GM23248 (cell line): Measurements from ENCODE around the gene CUX1. TPM values are rescaled to one million over a fixed set of nuclear protein-coding genes. Genes with fewer than 3 reads are reported as not detected.

Source experiments
- DNase-seq: peaks from one replicate; pipeline ENCODE4 v3.0.0-alpha.2; 2015
- H2AFZ ChIP-seq: fragments of 200-600 bp; sonication (generic); 2 replicates; pipeline ENCODE4 v1.6.1; 2016; ENCODE audit warnings: antibody characterized with exemption
- H3F3A ChIP-seq: fragments of 200-600 bp; sonication (generic); 2 replicates; pipeline ENCODE4 v1.6.1; 2016; ENCODE audit warnings: mild to moderate bottlenecking, antibody characterized with exemption, mixed run types; ENCODE audit not compliant: insufficient read depth
- H3K27ac ChIP-seq: fragments of 200-600 bp; sonication (generic); 2 replicates; pipeline ENCODE4 v1.5.1; 2016; ENCODE audit warnings: mild to moderate bottlenecking
- H3K27me3 ChIP-seq: fragments of 200-600 bp; sonication (generic); replicated peaks from 2 replicates; pipeline ENCODE4 v1.6.1; 2016; ENCODE audit warnings: mild to moderate bottlenecking; ENCODE audit not compliant: insufficient read depth
- H3K36me3 ChIP-seq: fragments of 200-600 bp; sonication (generic); 2 replicates; pipeline ENCODE4 v1.6.1; 2016; ENCODE audit warnings: low read depth, mild to moderate bottlenecking
- H3K4me1 ChIP-seq: fragments of 200-600 bp; sonication (generic); 2 replicates; pipeline ENCODE4 v1.6.1; 2016; ENCODE audit warnings: mild to moderate bottlenecking; ENCODE audit not compliant: insufficient read depth
- H3K4me2 ChIP-seq: fragments of 200-600 bp; sonication (generic); one replicate; pipeline ENCODE4 v1.6.1; 2016; ENCODE audit warnings: mild to moderate bottlenecking; ENCODE audit not compliant: unreplicated experiment
- H3K4me3 ChIP-seq: fragments of 200-600 bp; sonication (generic); 2 replicates; pipeline ENCODE4 v1.5.1; 2016; ENCODE audit warnings: mild to moderate bottlenecking
- H3K79me2 ChIP-seq: fragments of 200-600 bp; sonication (generic); 2 replicates; pipeline ENCODE4 v1.6.1; 2016; ENCODE audit warnings: mild to moderate bottlenecking; ENCODE audit not compliant: insufficient read depth
- H3K9ac ChIP-seq: fragments of 200-600 bp; sonication (generic); 2 replicates; pipeline ENCODE4 v1.6.1; 2016; ENCODE audit warnings: mild to moderate bottlenecking
- H3K9me2 ChIP-seq: fragments of 200-600 bp; sonication (generic); 2 replicates; pipeline ENCODE4 v1.6.1; 2016; ENCODE audit warnings: mixed run types, mild to moderate bottlenecking, moderate library complexity; ENCODE audit not compliant: insufficient read depth
- H3K9me3 ChIP-seq: fragments of 200-600 bp; sonication (generic); one replicate; pipeline ENCODE4 v1.6.1; 2017; ENCODE audit warnings: low read depth
- H4K20me1 ChIP-seq: fragments of 200-600 bp; sonication (generic); 2 replicates; pipeline ENCODE4 v1.6.0; 2016; ENCODE audit not compliant: insufficient read depth
- EZH2 ChIP-seq: fragments of 200-600 bp; sonication (generic); IDR thresholded peaks from 2 replicates; pipeline ENCODE4 v1.6.1; 2018; ENCODE audit warnings: antibody characterized with exemption, mild to moderate bottlenecking; ENCODE audit not compliant: insufficient read depth, poor library complexity, severe bottlenecking
- EZH2phosphoT487 ChIP-seq: fragments of 200-600 bp; sonication (generic); IDR thresholded peaks from 2 replicates; pipeline ENCODE4 v1.6.1; 2018; ENCODE audit warnings: antibody characterized with exemption, moderate library complexity, mild to moderate bottlenecking, low read depth; ENCODE audit not compliant: insufficient read depth
- WGBS, 2 experiments: methylation state at CpG; one replicate each; pipeline ENCODE4 v1.1.6; 2015 to 2017; ENCODE audit warnings: low lambda C conversion rate in 2 of 2, low coverage in 1 of 2; ENCODE audit errors: missing lambda C conversion rate in 2 of 2; 5-methylcytosine and 5-hydroxymethylcytosine counted together
- in situ Hi-C: fragments of 300-500 bp; cut with MboI; formaldehyde crosslinking; loops from 2 replicates; pipeline ENCODE4 v1.15.0; 2020
- polyA plus RNA-seq: library from polyadenylated mRNA; unstranded; fragments of >200 nt; fragmentation: Nextera tagmentation; extraction: Ambion mirVana; gene quantifications from 2 replicates; pipeline ENCODE4 v1.2.1, GENCODE V29; 2016
- total RNA-seq: library from RNA; depleted of rRNA; stranded (reverse); fragments of >200 nt; shearing (Covaris generic); gene quantifications from 2 replicates; pipeline ENCODE4 v1.2.3, GENCODE V29; 2014

CUX1 gene
- total and polyA plus RNA-seq, 2 experiments from 2014 or later = 30.2 to 34.9 TPM

DNA sequence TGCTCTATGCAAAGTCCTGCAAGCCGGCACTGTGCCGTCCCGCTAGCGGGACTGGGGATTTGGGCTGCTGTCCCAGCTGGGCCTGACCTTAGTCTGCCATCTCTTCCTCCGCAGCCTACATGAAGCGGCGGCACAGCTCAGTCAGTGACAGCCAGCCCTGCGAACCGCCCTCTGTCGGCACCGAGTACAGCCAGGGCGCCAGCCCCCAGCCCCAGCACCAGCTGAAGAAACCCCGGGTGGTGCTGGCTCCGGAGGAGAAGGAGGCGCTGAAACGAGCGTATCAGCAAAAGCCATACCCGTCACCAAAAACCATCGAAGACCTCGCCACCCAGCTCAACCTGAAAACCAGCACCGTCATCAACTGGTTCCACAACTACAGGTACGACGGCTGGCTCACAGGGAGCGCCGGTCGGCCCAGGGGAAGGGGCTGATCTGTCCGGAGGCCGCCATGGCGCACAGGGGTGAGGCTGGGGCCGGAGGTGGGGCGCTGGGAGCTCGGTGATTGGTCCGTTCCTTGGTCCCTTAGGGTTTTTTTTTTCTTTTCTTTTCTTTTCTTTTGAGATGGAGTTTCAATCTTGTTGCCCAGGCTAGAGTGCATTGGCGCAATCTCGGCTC lies 421.9 kb downstream of the CUX1 start:
- no peak for DNase-seq
- no peak overlapping the region for H3K27ac ChIP-seq
- no peaks in the 10 kb centered on the region for H3K27me3 ChIP-seq
- no peaks in the 10 kb centered on the region for H3K36me3 ChIP-seq
- no peak overlapping the region for H3K4me2 ChIP-seq
- no peaks in the 10 kb centered on the region for H3K9me2 ChIP-seq
- in situ Hi-C loops = loop anchor here (10.0 to 25.0 kb wide), 2 partner anchors 425 to 652 kb away; partner anchors contain the start of gene CUX1
- no peaks in the 10 kb centered on the region for H3K4me1 ChIP-seq
- H3K4me3 ChIP-seq = no peak overlapping the region
- H3K79me2 ChIP-seq = no peaks in the 10 kb centered on the region
- 97 to 98% methylated on average over 33 to 35 of the region's 35 CpGs for WGBS, 2 experiments
- no peak for TF ChIP-seq EZH2phosphoT487
- no peak for TF ChIP-seq EZH2
- H3K9ac ChIP-seq = no peak overlapping the region
- H3F3A ChIP-seq = no peaks in the 10 kb centered on the region
- no peak overlapping the region for H2AFZ ChIP-seq
- no peaks in the 10 kb centered on the region for H3K9me3 ChIP-seq
- no peaks in the 10 kb centered on the region for H4K20me1 ChIP-seq

DNA sequence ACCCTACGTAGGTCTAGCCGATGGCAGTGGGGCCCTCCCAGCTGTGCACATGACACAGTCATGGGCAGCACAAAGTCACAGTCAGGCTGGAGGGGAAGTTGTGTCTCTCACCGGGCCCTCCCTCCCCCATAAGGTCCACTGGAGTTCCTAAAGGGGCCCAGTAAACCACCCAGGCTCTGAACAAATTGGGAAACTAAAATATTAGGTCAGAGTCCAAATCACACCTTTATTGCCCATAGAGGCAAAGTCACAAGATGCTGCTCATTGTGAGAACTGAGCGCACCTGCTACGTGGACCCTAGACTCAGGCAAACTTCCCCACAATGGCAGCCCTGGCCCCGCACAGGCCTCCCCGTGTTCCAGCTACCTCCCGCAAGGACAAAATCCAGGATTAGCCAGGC lies 424.0 kb downstream of the CUX1 start:
- H3F3A ChIP-seq = no peaks in the 10 kb centered on the region
- no peaks in the 10 kb centered on the region for H4K20me1 ChIP-seq
- H3K9me3 ChIP-seq = no peaks in the 10 kb centered on the region
- H3K9ac ChIP-seq = no peak overlapping the region
- H3K4me2 ChIP-seq = no peak overlapping the region
- H3K9me2 ChIP-seq = no peaks in the 10 kb centered on the region
- no peaks in the 10 kb centered on the region for H3K27me3 ChIP-seq
- no peak overlapping the region for H3K4me3 ChIP-seq
- TF ChIP-seq EZH2 (no peak), EZH2phosphoT487 (no peak)
- DNase-seq = no peak
- no peak overlapping the region for H3K27ac ChIP-seq
- H2AFZ ChIP-seq = no peak overlapping the region
- 93 to 94% methylated on average over 8 of the region's 8 CpGs for WGBS, 2 experiments
- H3K79me2 ChIP-seq = no peaks in the 10 kb centered on the region
- no peaks in the 10 kb centered on the region for H3K36me3 ChIP-seq
- no peaks in the 10 kb centered on the region for H3K4me1 ChIP-seq
- in situ Hi-C loops = loop anchor here (10.0 to 25.0 kb wide), 2 partner anchors 537 to 654 kb away; no protein-coding TSS in a partner anchor

DNA sequence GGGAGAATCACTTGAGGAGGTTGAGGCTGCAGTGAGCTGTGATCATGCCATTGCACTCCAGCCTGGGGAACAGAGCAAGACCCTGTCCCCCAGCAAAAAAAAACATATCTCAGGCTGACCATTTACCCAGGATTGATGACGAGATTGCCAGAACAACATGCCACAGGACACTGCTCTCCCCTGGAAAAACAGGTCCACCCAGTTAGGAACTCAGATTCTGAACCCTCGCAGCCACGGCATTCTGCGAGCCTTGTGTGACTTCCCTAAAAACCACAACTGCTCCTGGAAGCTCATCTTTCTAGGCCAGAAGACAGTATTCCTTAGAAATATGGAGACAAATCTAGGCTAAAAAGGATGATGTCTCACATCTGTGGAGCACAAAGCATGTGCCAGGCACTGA lies 427.2 kb downstream of the CUX1 start:
- Histone ChIP-seq H3K4me1 (no peaks in the 10 kb centered on the region), H3K9ac (no peak overlapping the region), H3K4me3 (no peak overlapping the region), H3K27ac (no peak overlapping the region), H4K20me1 (no peaks in the 10 kb centered on the region), H3K4me2 (no peak overlapping the region), H3K9me2 (no peaks in the 10 kb centered on the region), H2AFZ (no peak overlapping the region), H3F3A (no peaks in the 10 kb centered on the region), H3K9me3 (no peaks in the 10 kb centered on the region), H3K27me3 (no peaks in the 10 kb centered on the region), H3K36me3 (no peaks in the 10 kb centered on the region), H3K79me2 (no peaks in the 10 kb centered on the region)
- in situ Hi-C loops = loop anchor here (10.0 to 25.0 kb wide), 2 partner anchors 540 to 657 kb away; no protein-coding TSS in a partner anchor
- WGBS, 2 experiments = 98 to 100% methylated on average over 4 of the region's 4 CpGs
- DNase-seq = no peak
- TF ChIP-seq EZH2phosphoT487 (no peak), EZH2 (no peak)

DNA sequence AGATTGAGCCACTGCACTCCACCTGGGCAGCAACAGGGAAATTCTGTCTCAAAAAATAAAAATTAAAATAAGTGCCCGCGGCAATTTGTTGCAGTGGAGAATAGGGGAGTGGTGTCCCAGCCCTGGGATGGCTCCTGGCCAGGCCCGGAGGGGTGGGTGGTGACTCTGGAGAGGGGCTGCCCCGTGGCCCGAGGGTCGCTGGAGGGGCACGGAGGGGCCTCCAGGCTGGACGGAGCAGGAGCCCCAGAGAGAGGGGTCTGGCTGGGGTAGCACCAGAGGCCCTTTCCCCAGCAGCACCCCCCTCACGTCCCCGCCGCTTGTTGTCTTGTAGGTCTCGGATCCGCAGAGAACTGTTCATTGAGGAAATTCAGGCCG lies 430.6 kb downstream of the CUX1 start:
- Histone ChIP-seq H3F3A (no peaks in the 10 kb centered on the region), H3K9ac (no peak overlapping the region), H3K4me1 (no peaks in the 10 kb centered on the region), H3K9me3 (no peaks in the 10 kb centered on the region), H3K27ac (no peak overlapping the region), H3K9me2 (no peaks in the 10 kb centered on the region), H3K4me2 (no peak overlapping the region), H3K27me3 (no peaks in the 10 kb centered on the region), H3K79me2 (no peaks in the 10 kb centered on the region), H4K20me1 (no peaks in the 10 kb centered on the region), H3K36me3 (no peaks in the 10 kb centered on the region), H2AFZ (no peak overlapping the region), H3K4me3 (no peak overlapping the region)
- TF ChIP-seq EZH2 = no peak
- TF ChIP-seq EZH2phosphoT487 = no peak
- no peak for DNase-seq
- in situ Hi-C loops = loop anchor here (10.0 to 25.0 kb wide), 2 partner anchors 543 to 661 kb away; no protein-coding TSS in a partner anchor
- WGBS, 2 experiments = 95 to 98% methylated on average over 11 to 14 of the region's 14 CpGs
